SK-N-SH (cell line): ENCODE results near the gene HOXD13. TPM values are rescaled to one million over a fixed set of nuclear protein-coding genes. Genes with fewer than 3 reads are reported as not detected.

Experiments
- CTCF ChIA-PET: fragments of 300-600, 350-600 bp; formaldehyde crosslinking; extraction: SDS; loops from one replicate; lab custom pipeline; 2021; lab: Yijun Ruan, JAX
- POLR2A ChIA-PET: fragments of 350-600 bp; sonication (Branson Sonifier 250); formaldehyde crosslinking; extraction: SDS; loops from one replicate; lab custom pipeline; 2020; ENCODE audit warnings: antibody characterized with exemption, inconsistent platforms; lab: Yijun Ruan, JAX
- DNase-seq: peaks from one replicate; pipeline ENCODE4 v3.0.0; 2012
- H2AFZ ChIP-seq: fragments of 200-600 bp; sonication (generic); 2 replicates; pipeline ENCODE4 v1.8.1; 2016; ENCODE audit warnings: antibody characterized with exemption, mild to moderate bottlenecking, low read depth
- H3F3A ChIP-seq: fragments of 200-600 bp; sonication (generic); replicated peaks from 2 replicates; pipeline ENCODE3; 2016; ENCODE audit warnings: antibody characterized with exemption, mild to moderate bottlenecking; ENCODE audit not compliant: insufficient read depth
- H3K27ac ChIP-seq, 2 experiments: fragments of 200-500 bp in 1 of 2; fragments of 200-600 bp in 1 of 2; sonication (Bioruptor generic) in 1 of 2; sonication (generic), shearing (Covaris generic) in 1 of 2; 2 replicates each; pipeline versions ENCODE4 v1.5.1 to v1.6.1; 2014 to 2016; ENCODE audit warnings: low read depth in 2 of 2, inconsistent platforms in 1 of 2, low read length in 1 of 2, mild to moderate bottlenecking in 1 of 2, mixed read lengths in 1 of 2
- H3K27me3 ChIP-seq: fragments of 200-600 bp; sonication (generic), shearing (Covaris generic); 2 replicates; pipeline ENCODE4 v1.6.1; 2016; ENCODE audit warnings: mixed run types; ENCODE audit not compliant: insufficient read depth
- H3K36me3 ChIP-seq, 2 experiments: fragments of 200-500 bp in 1 of 2; fragments of 200-600 bp in 1 of 2; sonication (Bioruptor generic) in 1 of 2; sonication (generic) in 1 of 2; replicated peaks in 1 of 2; 2 replicates each; pipeline versions ENCODE3 to v1.5.1; 2014 to 2016; ENCODE audit warnings: low read length in 1 of 2, mild to moderate bottlenecking in 1 of 2; ENCODE audit not compliant: insufficient read depth in 2 of 2, control insufficient read depth in 1 of 2
- H3K4me1 ChIP-seq, 2 experiments: fragments of 200-500 bp in 1 of 2; fragments of 200-600 bp in 1 of 2; sonication (Bioruptor generic) in 1 of 2; sonication (generic), shearing (Covaris generic) in 1 of 2; 2 replicates each; pipeline versions ENCODE4 v1.5.1 to v1.6.1; 2014 to 2016; ENCODE audit warnings: low read depth in 1 of 2, low read length in 1 of 2, mixed run types in 1 of 2; ENCODE audit not compliant: insufficient read depth in 2 of 2, control insufficient read depth in 1 of 2
- H3K4me2 ChIP-seq: fragments of 200-600 bp; sonication (generic), shearing (Covaris generic); 2 replicates; pipeline ENCODE4 v1.6.1; 2017; ENCODE audit warnings: mixed run types
- H3K4me3 ChIP-seq, 2 experiments: fragments of 200-500 bp in 1 of 2; fragments of 200-600 bp in 1 of 2; sonication (Bioruptor generic) in 1 of 2; sonication (generic), shearing (Covaris generic) in 1 of 2; 2 replicates each; pipeline versions ENCODE4 v1.5.1 to v1.8.1; 2014 to 2016; ENCODE audit warnings: low read depth in 2 of 2, inconsistent platforms in 1 of 2, low read length in 1 of 2, mild to moderate bottlenecking in 1 of 2, mixed read lengths in 1 of 2, moderate library complexity in 1 of 2
- H3K79me2 ChIP-seq: fragments of 200-600 bp; sonication (generic); 2 replicates; pipeline ENCODE4 v1.8.1; 2017; ENCODE audit warnings: mild to moderate bottlenecking; ENCODE audit not compliant: insufficient read depth
- H3K9ac ChIP-seq: fragments of 200-600 bp; sonication (generic); 2 replicates; pipeline ENCODE4 v1.6.1; 2017; ENCODE audit warnings: mixed run types
- H3K9me2 ChIP-seq: fragments of 200-600 bp; sonication (generic); 2 replicates; pipeline ENCODE4 v1.6.1; 2017; ENCODE audit warnings: mixed run types
- H3K9me3 ChIP-seq: fragments of 200-600 bp; sonication (generic); 2 replicates; pipeline ENCODE4 v1.6.1; 2017; ENCODE audit warnings: mixed run types, mild to moderate bottlenecking, moderate library complexity
- H4K20me1 ChIP-seq: fragments of 200-600 bp; sonication (generic); 2 replicates; pipeline ENCODE4 v1.6.1; 2017; ENCODE audit warnings: mild to moderate bottlenecking, mixed run types; ENCODE audit not compliant: insufficient read depth
- CTCF ChIP-seq: fragments of 200-600 bp; sonication (generic); IDR thresholded peaks from 2 replicates; pipeline ENCODE4 v1.6.1; 2017; ENCODE audit warnings: antibody characterized with exemption, mild to moderate bottlenecking, moderate library complexity
- EP300 ChIP-seq, 2 experiments: IDR thresholded peaks; 2 replicates each; pipeline versions ENCODE4 v1.4.0 to v1.6.1; 2012; ENCODE audit warnings: borderline replicate concordance in 1 of 2, low read depth in 1 of 2, low read length in 1 of 2
- IRF3 ChIP-seq: fragments of 150-350 bp; IDR thresholded peaks from 2 replicates; pipeline ENCODE4 v1.6.1; 2016; ENCODE audit warnings: mild to moderate bottlenecking, low read depth, low read length
- MAX ChIP-seq: IDR thresholded peaks from 2 replicates; pipeline ENCODE4 v1.4.0; 2012; ENCODE audit warnings: low read depth
- MXI1 ChIP-seq: IDR thresholded peaks from 2 replicates; pipeline ENCODE4 v1.6.1; 2012; ENCODE audit warnings: mild to moderate bottlenecking, low read depth, low read length, improper control_type of control experiment
- NRF1 ChIP-seq: IDR thresholded peaks from 2 replicates; pipeline ENCODE4 v1.6.1; 2012; ENCODE audit warnings: low read depth, mild to moderate bottlenecking, low read length
- PBX3 ChIP-seq: IDR thresholded peaks from 2 replicates; pipeline ENCODE4; 2012
- WGBS: methylation state at CpG from one replicate; pipeline ENCODE4 v1.1.6; 2017; ENCODE audit warnings: low lambda C conversion rate; 5-methylcytosine and 5-hydroxymethylcytosine counted together
- polyA plus RNA-seq, 3 experiments: library from polyadenylated mRNA; depleted of rRNA; stranded (reverse); fragments of >200 nt; gene quantifications; 2 replicates each; pipeline ENCODE4 v1.2.3, GENCODE V29; 2012

The HOXD13 gene
- polyA plus RNA-seq, 1 of the 3 experiments (the other 2 are of a cell fraction): not detected

- 18% methylated on average over 20 of the region's 100 CpGs for WGBS
- TF ChIP-seq NRF1 (peak; percentile 57), IRF3 (no peak), CTCF (0 out of 2 replicates have a peak, but pooled peaks have one; percentile 17), EP300 (IDR thresholded peaks at IDR 0.05; ENCODE audit: borderline replicate concordance in 1 of 2, low read depth in 1 of 2, low read length in 1 of 2) (0 out of 4 replicates have a peak, but pooled peaks of 1 of the 2 experiments have one; percentile 5), PBX3 (peak; percentile 42), MXI1 (peak; percentile 5; the same call in 1 of the 2 replicates), MAX (no peak; the same call in 1 of the 2 replicates)
- H3K36me3 ChIP-seq: no peaks in the 10 kb centered on the region
- H3K9me2 ChIP-seq: no peaks in the 10 kb centered on the region
- H3K79me2 ChIP-seq: peaks cover 10% of the 10 kb centered on the region
- peak overlapping the region; percentile 66 for H3K9ac ChIP-seq
- H3K27me3 ChIP-seq: no peaks in the 10 kb centered on the region
- peak overlapping the region; percentile 62 to 63 for H3K27ac ChIP-seq
- POLR2A ChIA-PET: interaction anchor here (0.9 to 6.3 kb wide), 9 partner anchors 8 to 700 kb away, joined by 3 to 45 read pairs (median 7); partner anchors contain the start of gene HOXD9
- no peaks in the 10 kb centered on the region for H4K20me1 ChIP-seq
- H3K4me3 ChIP-seq: peak overlapping the region; percentile 69
- peaks cover 30 to 38% of the 10 kb centered on the region in 2 experiments for H3K4me1 ChIP-seq
- H2AFZ ChIP-seq: peak overlapping the region; percentile 53; the same call in 1 of the 2 replicates
- H3F3A ChIP-seq: peaks cover 24% of the 10 kb centered on the region
- CTCF ChIA-PET: interaction anchor here (1.0 to 26.1 kb wide), 12 partner anchors 8 to 1019 kb away, joined by 3 to 1047 read pairs (median 9); no protein-coding TSS in a partner anchor
- DNase-seq: peak; percentile 80
- H3K4me2 ChIP-seq: peak overlapping the region; percentile 81
- H3K9me3 ChIP-seq: no peaks in the 10 kb centered on the region
Observed at GRCh38 chr2:176130147-176130956, 37.8 kb downstream of the HOXD13 start.
